C4-2B (cell line): ENCODE measurements around the gene LSM4.

Experiments used
- H3K27ac ChIP-seq: fragments of 450-650 bp; 2 replicates; pipeline ENCODE4 v1.5.1; 2017
- ZFX ChIP-seq: fragments of 450-650 bp; IDR thresholded peaks from 2 replicates; pipeline ENCODE4 v1.6.1; 2017
- TF ChIP-seq, protein P1 (sequence below): fragments of 450-650 bp; conservative IDR thresholded peaks from 2 replicates; pipeline ENCODE4 v1.5.1; 2017; ENCODE audit warnings: mild to moderate bottlenecking

Gene LSM4

DNA sequence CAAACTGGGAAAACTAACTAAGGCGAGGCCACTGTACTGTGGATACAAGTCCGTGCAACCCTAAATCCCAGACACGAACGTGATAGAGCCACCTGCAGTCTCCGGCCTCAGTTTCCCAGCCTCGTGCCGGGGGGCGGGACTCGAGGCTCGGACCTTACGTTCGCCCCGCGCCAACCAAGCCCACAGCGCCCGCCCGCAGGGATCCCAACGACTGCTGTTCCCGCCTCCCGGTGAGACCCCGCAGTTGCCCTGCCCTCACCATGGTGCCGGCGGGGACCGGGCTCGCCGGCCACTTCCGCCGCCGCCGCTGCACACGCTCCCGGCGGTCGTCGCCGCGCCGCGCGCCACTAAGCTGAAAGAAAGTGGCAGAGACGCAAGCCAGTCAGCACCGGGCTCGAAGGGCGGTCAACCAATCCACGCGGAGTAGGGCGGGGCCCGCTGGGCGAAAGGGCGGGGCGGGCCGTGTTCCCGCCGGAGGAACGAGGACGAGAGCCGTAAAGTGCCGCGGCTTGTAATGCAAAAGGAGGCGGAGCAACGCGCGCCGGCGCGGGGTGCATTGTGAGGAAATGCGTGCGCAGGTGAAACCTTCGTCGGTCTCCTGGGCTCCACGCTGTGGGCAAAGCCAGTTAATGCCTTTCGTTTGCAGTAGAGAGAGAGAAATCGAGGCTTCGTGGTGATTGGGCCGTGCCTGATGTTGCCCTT is at the start of gene LSM4:
Gene LSM4 (minus strand): TSS at position 318 of the 702 bp plus-strand sequence. CDS start 56 bp downstream, at position 262.
- peak within 1 kb of the TSS; percentile 90 for H3K27ac ChIP-seq
- TF ChIP-seq, protein P1, sequence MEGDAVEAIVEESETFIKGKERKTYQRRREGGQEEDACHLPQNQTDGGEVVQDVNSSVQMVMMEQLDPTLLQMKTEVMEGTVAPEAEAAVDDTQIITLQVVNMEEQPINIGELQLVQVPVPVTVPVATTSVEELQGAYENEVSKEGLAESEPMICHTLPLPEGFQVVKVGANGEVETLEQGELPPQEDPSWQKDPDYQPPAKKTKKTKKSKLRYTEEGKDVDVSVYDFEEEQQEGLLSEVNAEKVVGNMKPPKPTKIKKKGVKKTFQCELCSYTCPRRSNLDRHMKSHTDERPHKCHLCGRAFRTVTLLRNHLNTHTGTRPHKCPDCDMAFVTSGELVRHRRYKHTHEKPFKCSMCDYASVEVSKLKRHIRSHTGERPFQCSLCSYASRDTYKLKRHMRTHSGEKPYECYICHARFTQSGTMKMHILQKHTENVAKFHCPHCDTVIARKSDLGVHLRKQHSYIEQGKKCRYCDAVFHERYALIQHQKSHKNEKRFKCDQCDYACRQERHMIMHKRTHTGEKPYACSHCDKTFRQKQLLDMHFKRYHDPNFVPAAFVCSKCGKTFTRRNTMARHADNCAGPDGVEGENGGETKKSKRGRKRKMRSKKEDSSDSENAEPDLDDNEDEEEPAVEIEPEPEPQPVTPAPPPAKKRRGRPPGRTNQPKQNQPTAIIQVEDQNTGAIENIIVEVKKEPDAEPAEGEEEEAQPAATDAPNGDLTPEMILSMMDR: no peak
- TF ChIP-seq ZFX: peak; percentile 27; the same call in 1 of the 2 replicates

- TF ChIP-seq ZFX: no peak
- TF ChIP-seq, protein P1: no peak
- peak overlapping the region; percentile 97; the same call in 1 of the 2 replicates for H3K27ac ChIP-seq
These were observed 45.8 kb upstream of the LSM4 start for GRCh38 chr19:18368504-18369222.

DNA sequence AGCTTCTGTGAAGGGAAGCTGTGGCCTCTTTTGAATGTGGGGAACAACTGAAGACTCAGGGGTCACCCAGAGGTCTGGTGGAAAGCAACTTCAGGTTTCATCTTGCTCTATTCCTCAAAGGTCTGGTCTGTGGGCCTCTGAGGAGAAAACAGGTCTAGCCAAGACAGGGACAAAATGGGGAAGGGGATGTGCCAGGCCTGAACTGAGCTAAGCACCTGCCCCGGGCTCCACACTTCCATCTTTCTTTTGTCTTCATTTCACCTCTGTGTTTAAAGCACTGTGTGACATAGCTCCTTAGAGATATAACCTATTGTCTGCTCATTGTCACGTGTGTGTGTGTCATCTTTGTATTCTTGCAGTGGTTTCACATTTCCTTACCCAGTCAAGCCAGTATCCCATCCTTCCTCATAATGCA is 43.2 kb upstream of the LSM4 start:
- no peak for TF ChIP-seq ZFX
- TF ChIP-seq, protein P1: no peak
- H3K27ac ChIP-seq: peak overlapping the region; percentile 97

DNA sequence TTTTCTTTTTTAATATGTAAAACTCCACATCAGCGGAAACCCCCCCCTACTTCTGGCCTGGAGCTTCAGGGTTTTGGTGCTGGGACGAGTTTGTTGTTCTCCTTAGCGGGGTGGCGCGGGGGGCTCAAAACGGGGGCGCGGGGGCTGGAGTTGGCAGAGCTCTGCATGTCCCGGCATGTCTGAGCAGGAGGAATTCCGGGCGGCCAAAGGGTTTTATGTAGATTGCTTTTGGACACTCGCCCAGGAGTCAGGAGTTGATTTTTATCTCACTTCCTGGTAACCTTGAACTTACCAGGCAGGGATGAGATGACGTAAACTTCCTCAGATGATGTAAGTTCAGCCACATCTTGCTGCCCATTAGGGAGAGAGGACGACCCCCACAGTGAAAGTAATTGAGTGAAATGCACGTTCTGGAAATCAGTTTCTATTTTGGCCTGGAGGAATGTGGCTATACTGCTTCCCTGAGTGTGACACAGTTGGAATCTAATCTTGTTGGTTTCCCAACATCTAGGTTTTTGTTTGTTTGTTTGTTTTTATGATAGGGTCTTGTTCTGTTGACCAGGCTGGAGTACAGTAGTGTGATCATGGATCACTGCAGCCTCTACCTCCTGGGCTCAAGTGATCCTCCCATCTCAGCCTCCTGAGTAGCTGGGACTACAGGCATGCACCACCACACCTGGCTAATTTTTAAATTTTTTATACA is 42.1 kb upstream of the LSM4 start:
- H3K27ac ChIP-seq: peak overlapping the region; percentile 97
- TF ChIP-seq ZFX: no peak
- TF ChIP-seq, protein P1: no peak

DNA sequence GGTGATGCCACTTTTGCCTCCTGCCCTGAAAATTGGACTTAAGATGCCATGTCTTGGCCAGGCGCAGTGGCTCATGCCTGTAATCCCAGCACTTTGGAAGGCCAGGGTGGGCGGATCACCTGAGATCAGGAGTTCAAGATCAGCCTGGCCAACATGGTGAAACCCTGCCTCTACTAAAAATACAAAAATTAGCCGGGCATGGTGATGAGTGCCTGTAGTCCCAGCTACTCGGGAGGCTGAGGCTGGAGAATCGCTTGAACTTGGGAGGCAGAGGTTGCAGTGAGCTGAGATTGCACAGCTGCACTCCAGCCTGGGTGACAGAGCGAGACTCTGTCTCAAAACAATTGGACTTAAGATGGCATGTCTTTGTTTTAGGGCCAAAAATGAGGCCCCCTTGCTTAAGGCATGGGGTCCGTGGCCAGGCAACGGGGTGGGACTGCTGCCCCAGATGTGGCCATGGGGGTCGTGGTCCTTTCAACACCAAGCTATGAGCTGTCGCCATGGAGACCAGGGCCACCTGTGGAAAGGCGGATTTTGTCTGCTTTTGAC is 41.5 kb upstream of the LSM4 start:
- peak overlapping the region; percentile 97 for H3K27ac ChIP-seq

DNA sequence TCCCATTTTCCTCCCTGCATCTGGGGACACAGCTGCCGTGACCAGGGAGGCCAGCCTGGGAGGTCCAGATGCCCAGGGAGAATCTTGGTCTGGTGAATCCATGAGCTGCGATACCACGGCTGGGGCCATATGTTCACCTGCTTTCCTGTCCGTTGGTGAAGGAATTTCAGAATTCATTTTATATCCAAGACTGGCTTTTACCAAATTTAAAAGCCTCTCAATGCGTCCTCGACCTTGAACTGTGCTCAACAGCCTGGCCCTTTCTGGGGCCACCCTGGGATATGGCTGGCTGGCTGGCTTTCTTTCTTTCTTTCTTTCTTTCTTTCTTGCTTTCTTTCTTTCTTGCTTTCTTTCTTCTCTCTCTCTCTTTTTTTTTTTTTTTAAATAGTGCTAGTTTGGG is 40.9 kb upstream of the LSM4 start:
- no peak for TF ChIP-seq ZFX
- TF ChIP-seq, protein P1: no peak
- H3K27ac ChIP-seq: peak overlapping the region; percentile 97

- TF ChIP-seq, protein P1: no peak
- no peak for TF ChIP-seq ZFX
- peak overlapping the region; percentile 97 for H3K27ac ChIP-seq
These were observed 40.2 kb upstream of the LSM4 start for GRCh38 chr19:18362934-18363542.
